Central memory CD8-positive, alpha-beta T cell (primary cell): Measurements from ENCODE around the gene CA9.
A peak's percentile ranks its signal among the peaks of the same experiment; 100 is the strongest.

Source experiments
- ATAC-seq: fragments of 150-1000 bp; cut with Tn5 transposase; replicated peaks from 2 replicates; pipeline ENCODE4 v1.10.0; 2022; ENCODE audit warnings: mild to moderate bottlenecking, moderate FRiP score, moderate number of reproducible peaks; ENCODE audit not compliant: poor library complexity, severe bottlenecking; ENCODE audit errors: extremely low read depth
- DNase-seq, 2 donors: peaks; one replicate each; pipeline ENCODE4 v3.0.0; 2021; ENCODE audit warnings: low spot score in 2 of 2
- H3K27ac Mint-ChIP-seq: one replicate; pipeline ENCODE4 v1.8.0; 2022; ENCODE audit warnings: low read depth, mild to moderate bottlenecking, moderate library complexity, mixed read lengths
- H3K27me3 Mint-ChIP-seq: one replicate; pipeline ENCODE4 v1.8.0; 2022; ENCODE audit warnings: mixed read lengths
- H3K36me3 Mint-ChIP-seq: one replicate; pipeline ENCODE4 v1.8.0; 2022; ENCODE audit warnings: mild to moderate bottlenecking, moderate library complexity, mixed read lengths; ENCODE audit not compliant: insufficient read depth
- H3K4me1 Mint-ChIP-seq: one replicate; pipeline ENCODE4 v1.8.0; 2022; ENCODE audit warnings: mixed read lengths
- H3K4me3 Mint-ChIP-seq: one replicate; pipeline ENCODE4 v1.8.0; 2022; ENCODE audit warnings: mild to moderate bottlenecking, moderate library complexity, mixed read lengths
- H3K9me3 Mint-ChIP-seq: one replicate; pipeline ENCODE4 v1.8.0; 2022; ENCODE audit warnings: mixed read lengths

Gene CA9

GRCh38 chr9:35723426-35723825 lies 49.7 kb downstream of the CA9 start:
- no peak overlapping the region for H3K27ac Mint-ChIP-seq

GRCh38 chr9:35723908-35724307 lies 50.2 kb downstream of the CA9 start:
- peaks cover 61% of the 10 kb centered on the region for H3K36me3 Mint-ChIP-seq

More at GRCh38 chr9:35723426-35723825, 49.7 kb downstream of the CA9 start:
- Mint-ChIP-seq H3K27me3 (no peaks in the 10 kb centered on the region), H3K36me3 (peaks cover 64% of the 10 kb centered on the region), H3K4me1 (peaks cover 29% of the 10 kb centered on the region), H3K4me3 (no peak overlapping the region), H3K9me3 (no peaks in the 10 kb centered on the region)
- no peak for ATAC-seq
- DNase-seq = no peak

GRCh38 chr9:35725362-35725761 lies 51.6 kb downstream of the CA9 start:
- no peaks in the 10 kb centered on the region for H3K27me3 Mint-ChIP-seq
- ATAC-seq = no peak
- H3K36me3 Mint-ChIP-seq = peaks cover 48% of the 10 kb centered on the region
- H3K4me3 Mint-ChIP-seq = no peak overlapping the region
- H3K4me1 Mint-ChIP-seq = peaks cover 23% of the 10 kb centered on the region
- H3K9me3 Mint-ChIP-seq = no peaks in the 10 kb centered on the region
- no peak for DNase-seq
- H3K27ac Mint-ChIP-seq = no peak overlapping the region

More at GRCh38 chr9:35723908-35724307, 50.2 kb downstream of the CA9 start:
- Mint-ChIP-seq H3K4me3 (no peak overlapping the region), H3K27ac (no peak overlapping the region), H3K9me3 (no peaks in the 10 kb centered on the region), H3K4me1 (peaks cover 29% of the 10 kb centered on the region), H3K27me3 (no peaks in the 10 kb centered on the region)
- ATAC-seq = no peak
- no peak for DNase-seq

- peak; percentile 68 for ATAC-seq
- Mint-ChIP-seq H3K9me3 (no peaks in the 10 kb centered on the region), H3K36me3 (peaks cover 32% of the 10 kb centered on the region), H3K4me3 (no peak overlapping the region), H3K27ac (no peak overlapping the region), H3K27me3 (no peaks in the 10 kb centered on the region), H3K4me1 (peaks cover 26% of the 10 kb centered on the region)
- peak in 1 of 2 donors; percentile 41 for DNase-seq
Observed at GRCh38 chr9:35726931-35727330, 53.2 kb downstream of the CA9 start.

- Mint-ChIP-seq H3K36me3 (peaks cover 30% of the 10 kb centered on the region), H3K4me3 (no peak overlapping the region), H3K9me3 (no peaks in the 10 kb centered on the region), H3K27ac (no peak overlapping the region), H3K4me1 (peaks cover 24% of the 10 kb centered on the region), H3K27me3 (no peaks in the 10 kb centered on the region)
- DNase-seq (no peak), ATAC-seq (no peak)
Observed at GRCh38 chr9:35727676-35728040, 53.9 kb downstream of the CA9 start.

- no peak for DNase-seq
- Mint-ChIP-seq H3K4me3 (no peak overlapping the region), H3K4me1 (peaks cover 31% of the 10 kb centered on the region), H3K27ac (no peak overlapping the region), H3K9me3 (no peaks in the 10 kb centered on the region), H3K36me3 (peaks cover 26% of the 10 kb centered on the region), H3K27me3 (no peaks in the 10 kb centered on the region)
- no peak for ATAC-seq
Observed at GRCh38 chr9:35728041-35728971, 54.6 kb downstream of the CA9 start.

GRCh38 chr9:35729101-35729500 lies 55.4 kb downstream of the CA9 start:
- DNase-seq = no peak
- Mint-ChIP-seq H3K27ac (no peak overlapping the region), H3K27me3 (no peaks in the 10 kb centered on the region), H3K36me3 (peaks cover 21% of the 10 kb centered on the region), H3K9me3 (no peaks in the 10 kb centered on the region), H3K4me1 (peaks cover 31% of the 10 kb centered on the region), H3K4me3 (no peak overlapping the region)
- no peak for ATAC-seq

GRCh38 chr9:35729700-35730485 lies 56.2 kb downstream of the CA9 start:
- Mint-ChIP-seq H3K4me1 (peaks cover 24% of the 10 kb centered on the region), H3K9me3 (no peaks in the 10 kb centered on the region), H3K36me3 (peaks cover 16% of the 10 kb centered on the region), H3K27me3 (no peaks in the 10 kb centered on the region), H3K4me3 (no peak overlapping the region), H3K27ac (no peak overlapping the region)
- ATAC-seq (no peak), DNase-seq (no peak)

- Mint-ChIP-seq H3K4me1 (peaks cover 23% of the 10 kb centered on the region), H3K27ac (no peak overlapping the region), H3K27me3 (no peaks in the 10 kb centered on the region), H3K36me3 (peaks cover 16% of the 10 kb centered on the region), H3K4me3 (no peak overlapping the region), H3K9me3 (no peaks in the 10 kb centered on the region)
- DNase-seq (no peak), ATAC-seq (no peak)
Observed at GRCh38 chr9:35730486-35730854, 56.7 kb downstream of the CA9 start.
